Loucy (cell line): ENCODE measurements around the gene TBCCD1.

Source experiments
- EZH2phosphoT487 ChIP-seq: fragments of 200-600 bp; IDR thresholded peaks from 2 replicates; pipeline ENCODE4 v1.6.1; 2018; ENCODE audit warnings: antibody characterized with exemption, mild to moderate bottlenecking, moderate library complexity, borderline replicate concordance
- TF ChIP-seq, protein P1 (sequence below): fragments of 200-600 bp; sonication (generic); conservative IDR thresholded peaks from 2 replicates; pipeline ENCODE4 v1.5.1; 2014; ENCODE audit warnings: mild to moderate bottlenecking, antibody characterized with exemption, low read length

DNA sequence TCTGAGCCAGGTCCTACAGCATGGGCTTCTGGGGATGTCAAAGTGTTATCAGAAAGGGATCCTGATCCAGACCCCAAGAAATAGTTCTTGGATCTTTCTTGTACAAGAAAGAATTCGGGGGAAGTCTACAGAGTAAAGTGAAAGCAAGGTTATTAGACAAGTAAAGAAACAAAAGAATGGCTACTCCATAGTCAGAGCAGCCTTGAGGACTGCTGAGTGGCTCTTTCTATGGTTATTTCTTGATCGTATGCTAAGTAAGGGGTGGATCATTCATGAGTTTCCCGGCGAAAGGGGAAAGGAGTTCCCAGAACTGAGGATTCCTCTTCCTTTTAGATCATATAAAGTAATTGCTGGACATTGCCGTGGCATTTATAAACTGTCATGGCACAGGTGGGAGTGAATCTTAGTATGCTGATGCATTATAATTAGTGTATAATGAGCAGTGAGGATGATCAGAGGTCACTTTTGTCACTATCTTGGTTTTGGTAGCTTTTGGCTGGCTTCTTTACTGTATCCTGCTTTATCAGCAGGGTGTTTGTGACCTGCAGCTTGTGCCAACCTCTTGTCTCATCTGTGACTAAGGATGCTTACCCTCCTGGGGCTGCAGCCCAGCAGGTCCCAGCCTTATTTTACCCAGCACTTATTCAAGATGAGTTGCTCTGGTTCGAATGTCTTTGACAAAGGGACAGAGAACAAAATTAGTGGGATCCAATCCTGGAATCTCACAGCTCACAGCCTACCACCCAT lies 64.0 kb downstream of the TBCCD1 start:
- TF ChIP-seq, protein P1, sequence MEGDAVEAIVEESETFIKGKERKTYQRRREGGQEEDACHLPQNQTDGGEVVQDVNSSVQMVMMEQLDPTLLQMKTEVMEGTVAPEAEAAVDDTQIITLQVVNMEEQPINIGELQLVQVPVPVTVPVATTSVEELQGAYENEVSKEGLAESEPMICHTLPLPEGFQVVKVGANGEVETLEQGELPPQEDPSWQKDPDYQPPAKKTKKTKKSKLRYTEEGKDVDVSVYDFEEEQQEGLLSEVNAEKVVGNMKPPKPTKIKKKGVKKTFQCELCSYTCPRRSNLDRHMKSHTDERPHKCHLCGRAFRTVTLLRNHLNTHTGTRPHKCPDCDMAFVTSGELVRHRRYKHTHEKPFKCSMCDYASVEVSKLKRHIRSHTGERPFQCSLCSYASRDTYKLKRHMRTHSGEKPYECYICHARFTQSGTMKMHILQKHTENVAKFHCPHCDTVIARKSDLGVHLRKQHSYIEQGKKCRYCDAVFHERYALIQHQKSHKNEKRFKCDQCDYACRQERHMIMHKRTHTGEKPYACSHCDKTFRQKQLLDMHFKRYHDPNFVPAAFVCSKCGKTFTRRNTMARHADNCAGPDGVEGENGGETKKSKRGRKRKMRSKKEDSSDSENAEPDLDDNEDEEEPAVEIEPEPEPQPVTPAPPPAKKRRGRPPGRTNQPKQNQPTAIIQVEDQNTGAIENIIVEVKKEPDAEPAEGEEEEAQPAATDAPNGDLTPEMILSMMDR = no peak
- no peak for TF ChIP-seq EZH2phosphoT487
